ENCODE measurements around the gene SDK2.

GRCh38 chr17:73559532-73559931 is 84.7 kb downstream of the SDK2 start:
- TF ChIP-seq SP1 (IDR thresholded peaks at IDR 0.05) (no peak), TARDBP (IDR thresholded peaks at IDR 0.05) (no peak), NFRKB (IDR thresholded peaks at IDR 0.05) (no peak), ZNF384 (IDR thresholded peaks at IDR 0.05) (no peak)
